ENCODE measurements around the gene PCDHB12. TPM values are rescaled to one million over a fixed set of nuclear protein-coding genes. Genes with fewer than 3 reads are reported as not detected.
"Not testable (repeated sequence)": the region's sequence is repeated elsewhere in the genome, so short reads cannot be mapped to it uniquely, and the experiment has no call there.

PCDHB12 gene
- total and polyA plus RNA-seq, 9 of the 15 experiments (the other 6 are each of a cell fraction or from before 2014, with no cell fraction given), result not detected

DNA sequence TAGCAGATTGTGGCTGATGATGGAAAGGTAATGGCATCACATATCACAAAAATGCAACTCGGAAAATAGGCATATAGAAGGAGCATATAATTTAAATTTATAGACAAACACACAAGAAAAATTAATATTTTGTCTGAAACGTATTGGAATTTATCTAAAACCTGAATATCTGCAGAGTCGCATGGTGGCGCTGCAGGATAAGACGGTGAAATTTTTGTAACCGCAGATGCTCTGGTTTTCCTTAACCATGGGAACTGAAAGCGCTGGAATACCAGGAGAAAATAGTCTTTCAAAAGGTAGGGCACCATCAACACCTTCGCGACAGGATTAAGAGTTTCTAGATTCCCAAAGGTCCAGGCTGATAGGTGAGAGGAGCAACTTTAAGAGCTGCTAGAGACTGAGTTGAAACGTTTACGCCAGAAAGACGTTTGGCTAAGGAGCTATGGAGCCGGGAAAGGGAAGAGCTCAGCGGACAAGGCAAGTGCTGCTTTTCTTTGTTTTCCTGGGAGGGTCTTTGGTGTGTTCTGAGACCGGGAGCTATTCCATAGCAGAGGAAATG lies 25.7 kb downstream of the PCDHB12 start:
- POLR2A ChIA-PET, result no interaction called here
- CTCF ChIA-PET (ENCODE audit: low intra/inter-chr PET ratio), result no interaction called here
- intact Hi-C loops (cut with micrococcal nuclease), result loop anchor here (10.0 kb wide), 1 partner anchor 281 kb away; no protein-coding TSS in a partner anchor
- H3K9me3 ChIP-seq (replicated peaks; ENCODE audit: control insufficient read depth, insufficient read depth, low read depth, low read length), result no peaks in the 10 kb centered on the region
- DNase-seq (ENCODE audit: extremely low read depth in 1 of 4, low spot score in 3 of 4) (peak in 1 of 4 experiments; percentile 9), FAIRE-seq (no peak), ATAC-seq (no peak)
- no peak overlapping the region for H3K4me2 ChIP-seq (ENCODE audit: insufficient read depth, low read length)
- no peaks in the 10 kb centered on the region for H4K20me1 ChIP-seq (replicated peaks; ENCODE audit: control insufficient read depth, insufficient read depth, low read length)
- H3K9ac ChIP-seq (ENCODE audit: insufficient read depth in 1 of 2, low read depth in 2 of 2, low read length in 2 of 2), result no peak overlapping the region
- no peaks in the 10 kb centered on the region for H3K9me1 ChIP-seq (ENCODE audit: control insufficient read depth, insufficient read depth, low read length)
- no TSS peak for BruUV-seq (replicated peaks)
- peaks cover 0 to 5% of the 10 kb centered on the region in 2 experiments; a peak in 1 of 5 replicates for H3K4me1 ChIP-seq (replicated peaks in 1 of 2; ENCODE audit: control insufficient read depth in 2 of 2, insufficient read depth in 2 of 2, low read length in 2 of 2)
- 1% methylated on average over 15 of the region's 15 CpGs for WGBS (ENCODE audit: insufficient coverage, low coverage, missing lambda C conversion rate)
- H3K4me3 ChIP-seq, result no peak overlapping the region
- in situ Hi-C loops (cut with MboI), result loop anchor here (10.0 kb wide), 1 partner anchor 331 kb away; no protein-coding TSS in a partner anchor
- no peaks in the 10 kb centered on the region for H3K36me3 ChIP-seq (ENCODE audit: control insufficient read depth, insufficient read depth, low read length)
- peaks cover 2 to 13% of the 10 kb centered on the region in 2 experiments; a peak in 2 of 5 replicates for H3K27me3 ChIP-seq (ENCODE audit: control insufficient read depth in 2 of 2, insufficient read depth in 2 of 2, low read length in 2 of 2)
- H2AFZ ChIP-seq (ENCODE audit: low read depth, low read length), result peak overlapping the region; percentile 9; the same call in 1 of the 2 replicates
- H3K27ac ChIP-seq (ENCODE audit: extremely low read depth, low read depth, low read length), result no peak overlapping the region
- H3K79me2 ChIP-seq (ENCODE audit: control insufficient read depth, insufficient read depth, low read length), result no peaks in the 10 kb centered on the region
- TF ChIP-seq MEF2A (IDR thresholded peaks at IDR 0.05; ENCODE audit: control insufficient read depth, low read depth, low read length) (no peak), RAD21 (CRISPR knock-in tag; conservative IDR thresholded peaks at IDR 0.05 in 1 of 2, IDR thresholded peaks at IDR 0.05 in 1 of 2) (peak; percentile 19 to 37; a peak in 2 of 4 replicates)
- TF ChIP-seq, protein P1, sequence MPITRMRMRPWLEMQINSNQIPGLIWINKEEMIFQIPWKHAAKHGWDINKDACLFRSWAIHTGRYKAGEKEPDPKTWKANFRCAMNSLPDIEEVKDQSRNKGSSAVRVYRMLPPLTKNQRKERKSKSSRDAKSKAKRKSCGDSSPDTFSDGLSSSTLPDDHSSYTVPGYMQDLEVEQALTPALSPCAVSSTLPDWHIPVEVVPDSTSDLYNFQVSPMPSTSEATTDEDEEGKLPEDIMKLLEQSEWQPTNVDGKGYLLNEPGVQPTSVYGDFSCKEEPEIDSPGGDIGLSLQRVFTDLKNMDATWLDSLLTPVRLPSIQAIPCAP (CRISPR knock-in tag; IDR thresholded peaks at IDR 0.05; ENCODE audit: borderline replicate concordance), result no peak
- TF ChIP-seq, protein P2, sequence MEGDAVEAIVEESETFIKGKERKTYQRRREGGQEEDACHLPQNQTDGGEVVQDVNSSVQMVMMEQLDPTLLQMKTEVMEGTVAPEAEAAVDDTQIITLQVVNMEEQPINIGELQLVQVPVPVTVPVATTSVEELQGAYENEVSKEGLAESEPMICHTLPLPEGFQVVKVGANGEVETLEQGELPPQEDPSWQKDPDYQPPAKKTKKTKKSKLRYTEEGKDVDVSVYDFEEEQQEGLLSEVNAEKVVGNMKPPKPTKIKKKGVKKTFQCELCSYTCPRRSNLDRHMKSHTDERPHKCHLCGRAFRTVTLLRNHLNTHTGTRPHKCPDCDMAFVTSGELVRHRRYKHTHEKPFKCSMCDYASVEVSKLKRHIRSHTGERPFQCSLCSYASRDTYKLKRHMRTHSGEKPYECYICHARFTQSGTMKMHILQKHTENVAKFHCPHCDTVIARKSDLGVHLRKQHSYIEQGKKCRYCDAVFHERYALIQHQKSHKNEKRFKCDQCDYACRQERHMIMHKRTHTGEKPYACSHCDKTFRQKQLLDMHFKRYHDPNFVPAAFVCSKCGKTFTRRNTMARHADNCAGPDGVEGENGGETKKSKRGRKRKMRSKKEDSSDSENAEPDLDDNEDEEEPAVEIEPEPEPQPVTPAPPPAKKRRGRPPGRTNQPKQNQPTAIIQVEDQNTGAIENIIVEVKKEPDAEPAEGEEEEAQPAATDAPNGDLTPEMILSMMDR (IDR thresholded peaks at IDR 0.05 in 2 of 3, conservative IDR thresholded peaks at IDR 0.05 in 1 of 3; ENCODE audit: insufficient read depth in 2 of 3, low read depth in 1 of 3, low read length in 3 of 3), result peak; percentile 48 to 68 (median 54); a peak in 4 of 6 replicates

DNA sequence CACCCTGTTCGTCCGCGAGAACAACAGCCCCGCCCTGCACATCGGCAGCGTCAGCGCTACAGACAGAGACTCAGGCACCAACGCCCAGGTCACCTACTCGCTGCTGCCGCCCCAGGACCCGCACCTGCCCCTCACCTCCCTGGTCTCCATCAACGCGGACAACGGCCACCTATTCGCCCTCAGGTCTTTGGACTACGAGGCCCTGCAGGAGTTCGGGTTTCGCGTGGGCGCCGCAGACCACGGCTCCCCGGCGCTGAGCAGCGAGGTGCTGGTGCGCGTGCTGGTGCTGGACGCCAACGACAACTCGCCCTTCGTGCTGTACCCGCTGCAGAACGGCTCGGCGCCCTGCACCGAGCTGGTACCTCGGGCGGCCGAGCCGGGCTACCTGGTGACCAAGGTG lies 27.4 kb downstream of the PCDHB12 start:
- H3K27ac ChIP-seq (ENCODE audit: extremely low read depth, low read depth, low read length); H3K36me3 ChIP-seq (ENCODE audit: control insufficient read depth, insufficient read depth, low read length); CTCF ChIA-PET (ENCODE audit: low intra/inter-chr PET ratio); H2AFZ ChIP-seq (ENCODE audit: low read depth, low read length); POLR2A ChIA-PET; H3K4me3 ChIP-seq; H4K20me1 ChIP-seq (replicated peaks; ENCODE audit: control insufficient read depth, insufficient read depth, low read length); H3K4me2 ChIP-seq (ENCODE audit: insufficient read depth, low read length); DNase-seq (ENCODE audit: extremely low read depth in 1 of 4, low spot score in 3 of 4); ATAC-seq; H3K9me1 ChIP-seq (ENCODE audit: control insufficient read depth, insufficient read depth, low read length); H3K79me2 ChIP-seq (ENCODE audit: control insufficient read depth, insufficient read depth, low read length); H3K9ac ChIP-seq (ENCODE audit: insufficient read depth in 1 of 2, low read depth in 2 of 2, low read length in 2 of 2); FAIRE-seq; H3K4me1 ChIP-seq (replicated peaks in 1 of 2; ENCODE audit: control insufficient read depth in 2 of 2, insufficient read depth in 2 of 2, low read length in 2 of 2); H3K9me3 ChIP-seq (replicated peaks; ENCODE audit: control insufficient read depth, insufficient read depth, low read depth, low read length); BruUV-seq (replicated peaks): not testable (repeated sequence)
- intact Hi-C loops (cut with micrococcal nuclease) (loop anchor here (10.0 kb wide), 1 partner anchor 279 kb away; no protein-coding TSS in a partner anchor), in situ Hi-C loops (cut with MboI) (loop anchor here (10.0 kb wide), 1 partner anchor 329 kb away; no protein-coding TSS in a partner anchor)
- 13% methylated on average over 36 of the region's 40 CpGs for WGBS (ENCODE audit: insufficient coverage, low coverage, missing lambda C conversion rate)
- H3K27me3 ChIP-seq (ENCODE audit: control insufficient read depth in 2 of 2, insufficient read depth in 2 of 2, low read length in 2 of 2), result peaks cover 2 to 14% of the 10 kb centered on the region in 2 experiments; a peak in 2 of 5 replicates
